Fibroblast of lung (primary cell): ENCODE data around the gene CYP2F1.
A peak's percentile ranks its signal among the peaks of the same experiment; 100 is the strongest.
"Not testable (repeated sequence)": the region's sequence is repeated elsewhere in the genome, so short reads cannot be mapped to it uniquely, and the experiment has no call there.

Experiments
- EZH2 ChIP-seq: IDR thresholded peaks from 2 replicates; pipeline ENCODE4 v1.5.1; 2012; ENCODE audit warnings: low read length, control low read depth, mild to moderate bottlenecking; ENCODE audit errors: missing control alignments
- TF ChIP-seq, protein P1 (sequence below), 2 donors: IDR thresholded peaks in 1 of 2; conservative IDR thresholded peaks in 1 of 2; 1 replicate in 1 of 2; 2 replicates in 1 of 2; pipeline ENCODE4 v1.5.1; 2011 to 2012; ENCODE audit warnings: low read length in 2 of 2, control low read depth in 1 of 2, inconsistent platforms in 1 of 2, low read depth in 1 of 2, mild to moderate bottlenecking in 1 of 2

DNA sequence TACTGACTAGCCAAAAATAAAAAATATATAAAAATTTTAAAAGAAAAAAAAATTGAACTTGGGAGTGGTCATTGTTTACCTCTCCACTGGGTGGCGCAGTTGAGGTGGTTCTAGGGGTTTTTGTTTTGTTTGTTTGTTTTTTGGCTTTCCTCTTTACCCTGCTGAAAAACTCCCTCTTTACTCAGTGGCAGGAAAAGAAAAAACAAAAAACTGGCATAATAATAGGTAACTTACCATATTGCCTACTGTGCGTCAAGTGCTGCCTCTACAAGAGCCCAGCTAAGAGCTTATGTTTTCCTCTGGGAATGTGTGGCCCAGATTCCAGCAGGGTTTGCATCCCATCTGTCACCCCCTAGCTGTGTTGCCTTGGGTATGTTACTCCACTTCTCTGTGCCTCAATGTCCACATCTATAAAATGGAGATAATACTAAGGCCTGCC is 12.6 kb downstream of the CYP2F1 start:
- not testable (repeated sequence) for TF ChIP-seq EZH2
- TF ChIP-seq, protein P1, sequence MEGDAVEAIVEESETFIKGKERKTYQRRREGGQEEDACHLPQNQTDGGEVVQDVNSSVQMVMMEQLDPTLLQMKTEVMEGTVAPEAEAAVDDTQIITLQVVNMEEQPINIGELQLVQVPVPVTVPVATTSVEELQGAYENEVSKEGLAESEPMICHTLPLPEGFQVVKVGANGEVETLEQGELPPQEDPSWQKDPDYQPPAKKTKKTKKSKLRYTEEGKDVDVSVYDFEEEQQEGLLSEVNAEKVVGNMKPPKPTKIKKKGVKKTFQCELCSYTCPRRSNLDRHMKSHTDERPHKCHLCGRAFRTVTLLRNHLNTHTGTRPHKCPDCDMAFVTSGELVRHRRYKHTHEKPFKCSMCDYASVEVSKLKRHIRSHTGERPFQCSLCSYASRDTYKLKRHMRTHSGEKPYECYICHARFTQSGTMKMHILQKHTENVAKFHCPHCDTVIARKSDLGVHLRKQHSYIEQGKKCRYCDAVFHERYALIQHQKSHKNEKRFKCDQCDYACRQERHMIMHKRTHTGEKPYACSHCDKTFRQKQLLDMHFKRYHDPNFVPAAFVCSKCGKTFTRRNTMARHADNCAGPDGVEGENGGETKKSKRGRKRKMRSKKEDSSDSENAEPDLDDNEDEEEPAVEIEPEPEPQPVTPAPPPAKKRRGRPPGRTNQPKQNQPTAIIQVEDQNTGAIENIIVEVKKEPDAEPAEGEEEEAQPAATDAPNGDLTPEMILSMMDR (conservative IDR thresholded peaks at IDR 0.05 in 1 of 2, IDR thresholded peaks at IDR 0.05 in 1 of 2; ENCODE audit: low read depth in 1 of 2, low read length in 2 of 2), result peak; percentile 64 to 68
